ENCODE results near the gene GCC1.

The GCC1 gene

DNA sequence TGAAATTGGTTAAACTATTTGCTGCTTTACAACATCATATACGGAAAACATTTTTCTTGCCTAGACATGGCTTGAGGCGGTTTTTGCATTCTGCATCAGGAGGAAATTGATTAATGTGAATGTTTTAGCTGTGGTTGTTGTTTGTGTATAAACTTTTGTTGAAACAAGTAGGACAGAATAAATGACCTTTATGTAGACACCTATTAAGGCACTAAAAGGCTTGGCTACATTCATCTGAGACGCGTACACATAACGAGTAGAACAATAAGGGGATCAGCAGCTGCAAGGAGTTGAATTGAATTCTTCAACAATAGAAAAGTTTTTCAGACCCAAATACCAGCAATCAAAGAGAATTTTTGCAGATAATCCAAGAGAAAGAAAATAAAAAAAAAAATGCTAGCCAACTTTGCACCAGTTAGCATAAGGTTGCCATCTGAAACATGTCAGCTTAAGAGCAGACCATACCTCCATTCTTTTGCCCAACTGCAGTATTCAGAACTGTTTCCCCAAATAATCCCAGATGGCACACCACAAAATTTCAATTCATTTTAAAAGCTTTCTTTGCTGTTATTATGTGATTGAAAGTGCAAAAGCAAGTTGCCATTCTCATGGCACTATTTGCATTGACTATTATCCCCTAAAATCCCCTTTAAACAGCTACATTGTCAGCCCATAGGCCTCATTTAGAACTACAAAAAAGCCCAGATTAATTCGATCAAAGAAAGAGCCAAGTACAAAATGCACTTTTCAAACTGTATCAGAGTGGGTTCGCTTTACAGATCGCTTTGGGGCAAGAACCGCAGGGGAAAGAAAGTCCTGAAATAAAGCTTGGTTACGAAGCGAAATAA is 49.6 kb downstream of the GCC1 start:
- no peak for DNase-seq

DNA sequence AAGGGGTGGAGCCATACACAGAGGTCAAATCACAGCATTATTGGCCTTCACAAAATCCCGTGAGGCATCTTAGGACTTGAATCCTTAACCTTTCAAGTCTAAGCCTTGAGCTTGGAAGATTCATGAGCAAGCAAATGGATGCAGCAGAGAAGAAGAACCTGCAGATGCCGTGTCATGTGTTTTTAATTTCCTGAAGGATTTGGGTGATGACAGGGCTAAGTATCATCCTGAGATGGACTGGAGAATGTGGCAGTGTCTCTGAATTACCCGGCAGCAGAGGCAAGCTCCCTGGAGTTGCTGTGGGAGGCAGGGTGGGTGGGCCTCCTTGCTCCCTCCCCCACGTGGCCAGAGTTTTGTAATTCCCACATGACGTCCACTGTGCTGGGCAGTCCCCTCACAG is 50.8 kb downstream of the GCC1 start:
- DNase-seq, result no peak

DNA sequence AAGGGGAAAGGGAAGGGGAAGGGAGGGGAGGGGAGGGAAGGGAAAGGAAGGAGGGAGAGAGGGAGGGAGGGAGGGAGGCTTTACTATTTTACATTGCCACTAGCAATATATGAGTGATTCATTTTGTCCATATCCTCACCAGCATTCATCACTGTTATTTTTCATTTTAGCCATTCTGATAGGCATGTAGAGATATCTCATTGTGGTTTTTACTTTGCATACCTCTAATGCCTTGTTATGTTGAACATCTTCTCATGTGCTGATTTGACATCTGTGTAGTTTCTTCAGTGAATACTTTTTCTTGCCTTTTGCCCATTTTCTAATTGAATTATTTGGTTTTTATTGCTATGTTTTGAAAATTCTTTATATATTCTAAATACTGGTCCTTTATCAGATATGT is 52.7 kb downstream of the GCC1 start:
- no peak for DNase-seq

DNA sequence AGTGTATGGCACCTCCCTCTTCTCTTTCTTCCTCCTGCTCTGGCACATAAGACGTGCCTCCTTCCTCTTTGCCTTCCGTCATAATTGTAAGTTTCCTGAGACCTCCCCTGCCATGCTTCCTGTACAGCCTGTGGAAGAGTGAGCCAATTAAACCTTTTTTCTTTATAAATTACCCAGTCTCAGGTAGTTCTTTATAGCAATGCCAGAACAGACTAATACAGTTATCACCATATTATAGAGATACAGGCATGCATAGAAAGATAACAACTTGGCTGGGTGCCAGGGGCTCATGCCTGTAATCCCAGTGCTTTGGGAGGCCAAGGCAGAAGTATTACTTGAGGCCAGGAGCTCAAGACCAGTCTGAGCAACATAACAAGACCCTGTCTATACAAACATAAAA is 53.2 kb downstream of the GCC1 start:
- no peak for DNase-seq
